ENCODE data around the gene CRTAC1.
A peak's percentile ranks its signal among the peaks of the same experiment; 100 is the strongest.

The CRTAC1 gene

GRCh38 chr10:98030093-98030821 is at the start of gene CRTAC1:
CRTAC1 (minus strand) TSS chr10:98030621; CDS start chr10:98030472, 149 bp downstream.
- DNase-seq: no peak

- peak in 1 of 2 donors; percentile 42 for DNase-seq
Measured at GRCh38 chr10:98078774-98079173, 48.4 kb upstream of the CRTAC1 start.

GRCh38 chr10:98077223-98077622 is 46.8 kb upstream of the CRTAC1 start:
- no peak for DNase-seq

GRCh38 chr10:98076086-98076485 is 45.7 kb upstream of the CRTAC1 start:
- no peak for DNase-seq

GRCh38 chr10:98074315-98074911 is 44.0 kb upstream of the CRTAC1 start:
- no peak for DNase-seq

GRCh38 chr10:98067165-98067564 is 36.7 kb upstream of the CRTAC1 start:
- no peak for DNase-seq

GRCh38 chr10:98063740-98064027 is 33.3 kb upstream of the CRTAC1 start:
- DNase-seq: no peak

- DNase-seq: no peak
Measured at GRCh38 chr10:98062424-98062823, 32.0 kb upstream of the CRTAC1 start.

- DNase-seq: no peak
Measured at GRCh38 chr10:98060079-98060478, 29.7 kb upstream of the CRTAC1 start.

GRCh38 chr10:98058295-98058694 is 27.9 kb upstream of the CRTAC1 start:
- no peak for DNase-seq

- DNase-seq: no peak
Measured at GRCh38 chr10:98055841-98056516, 25.6 kb upstream of the CRTAC1 start.

- no peak for DNase-seq
Measured at GRCh38 chr10:98047009-98047741, 16.8 kb upstream of the CRTAC1 start.

GRCh38 chr10:98045785-98046389 is 15.5 kb upstream of the CRTAC1 start:
- DNase-seq: peak; percentile 5 to 10

- peak; percentile 5 to 8 for DNase-seq
Measured at GRCh38 chr10:98041352-98042043, 11.1 kb upstream of the CRTAC1 start.

GRCh38 chr10:98039690-98040381 is 9.4 kb upstream of the CRTAC1 start:
- no peak for DNase-seq

- DNase-seq: no peak
Measured at GRCh38 chr10:98038288-98038687, 7.9 kb upstream of the CRTAC1 start.

- no peak for DNase-seq
Measured at GRCh38 chr10:98035599-98035998, 5.2 kb upstream of the CRTAC1 start.

GRCh38 chr10:98033515-98033914 is 3.1 kb upstream of the CRTAC1 start:
- no peak for DNase-seq

- no peak for DNase-seq
Measured at GRCh38 chr10:98031440-98031839, 1.0 kb upstream of the CRTAC1 start.

GRCh38 chr10:98030991-98031431 is 590 bp upstream of the CRTAC1 start:
- no peak for DNase-seq

- DNase-seq: no peak
Measured at GRCh38 chr10:98029149-98030092, 1.0 kb downstream of the CRTAC1 start.

Measured in bone marrow (tissue), 2 donors.